ENCODE measurements around the gene QRICH1. TPM values are rescaled to one million over a fixed set of nuclear protein-coding genes. Genes with fewer than 3 reads are reported as not detected.

QRICH1 gene
- total RNA-seq, 4 donors from 2014 or later: 66.2 to 171 (median 81.8) TPM

GRCh38 chr3:48984663-48985062 lies 109.2 kb downstream of the QRICH1 start:
- no peak for TF ChIP-seq POLR2A (IDR thresholded peaks at IDR 0.05)
- TF ChIP-seq EP300 (IDR thresholded peaks at IDR 0.05): no peak
- no peak for TF ChIP-seq CTCF (IDR thresholded peaks at IDR 0.05)
- TF ChIP-seq POLR2AphosphoS5 (IDR thresholded peaks at IDR 0.05): no peak
- no peak for ATAC-seq
- H3K4me1 ChIP-seq: peaks cover 3 to 21% (median 6%) of the 10 kb centered on the region in 3 donors
- H3K27ac ChIP-seq: no peak overlapping the region
- H3K9me3 ChIP-seq: no peaks in the 10 kb centered on the region
- H3K27me3 ChIP-seq: no peaks in the 10 kb centered on the region
- peaks cover 0 to 75% of the 10 kb centered on the region in 2 donors for H3K36me3 ChIP-seq
- H3K4me3 ChIP-seq: no peak overlapping the region

- WGBS, 2 donors (ENCODE audit: low coverage in 1 of 2): 100% methylated on average over 1 to 2 of the region's 4 CpGs
Observed at GRCh38 chr3:48983096-48983495, 110.8 kb downstream of the QRICH1 start.

GRCh38 chr3:48982686-48983085 lies 111.2 kb downstream of the QRICH1 start:
- Histone ChIP-seq H3K4me3 (no peak overlapping the region), H3K27ac (no peak overlapping the region), H3K4me1 (peaks cover 0 to 2% (median 0%) of the 10 kb centered on the region in 3 donors), H3K36me3 (peaks cover 0 to 95% of the 10 kb centered on the region in 2 donors), H3K27me3 (no peaks in the 10 kb centered on the region), H3K9me3 (no peaks in the 10 kb centered on the region)
- WGBS, 2 donors (ENCODE audit: low coverage in 1 of 2): 53% methylated on average over 2 to 3 of the region's 5 CpGs
- no peak for ATAC-seq
- TF ChIP-seq EP300 (IDR thresholded peaks at IDR 0.05) (no peak), CTCF (IDR thresholded peaks at IDR 0.05) (no peak), POLR2A (IDR thresholded peaks at IDR 0.05) (no peak), POLR2AphosphoS5 (IDR thresholded peaks at IDR 0.05) (no peak)

More at GRCh38 chr3:48983096-48983495, 110.8 kb downstream of the QRICH1 start:
- Histone ChIP-seq H3K27me3 (no peaks in the 10 kb centered on the region), H3K36me3 (peaks cover 0 to 91% of the 10 kb centered on the region in 2 donors), H3K4me1 (peaks cover 0 to 6% (median 0%) of the 10 kb centered on the region in 3 donors), H3K4me3 (no peak overlapping the region), H3K27ac (no peak overlapping the region), H3K9me3 (no peaks in the 10 kb centered on the region)
- no peak for ATAC-seq
- no peak for TF ChIP-seq POLR2AphosphoS5 (IDR thresholded peaks at IDR 0.05)
- TF ChIP-seq CTCF (IDR thresholded peaks at IDR 0.05): no peak
- TF ChIP-seq EP300 (IDR thresholded peaks at IDR 0.05): no peak
- no peak for TF ChIP-seq POLR2A (IDR thresholded peaks at IDR 0.05)

GRCh38 chr3:48982016-48982415 lies 111.9 kb downstream of the QRICH1 start:
- no peaks in the 10 kb centered on the region for H3K27me3 ChIP-seq
- no peaks in the 10 kb centered on the region for H3K9me3 ChIP-seq
- ATAC-seq: no peak
- H3K36me3 ChIP-seq: peaks cover 0 to 100% of the 10 kb centered on the region in 2 donors
- no peaks in the 10 kb centered on the region for H3K4me1 ChIP-seq
- no peak overlapping the region for H3K27ac ChIP-seq
- H3K4me3 ChIP-seq: no peak overlapping the region
- no peak for TF ChIP-seq EP300 (IDR thresholded peaks at IDR 0.05)
- TF ChIP-seq POLR2AphosphoS5 (IDR thresholded peaks at IDR 0.05): no peak
- no peak for TF ChIP-seq CTCF (IDR thresholded peaks at IDR 0.05)
- no peak for TF ChIP-seq POLR2A (IDR thresholded peaks at IDR 0.05)

- Histone ChIP-seq H3K4me1 (no peaks in the 10 kb centered on the region), H3K9me3 (no peaks in the 10 kb centered on the region), H3K36me3 (peaks cover 0 to 100% of the 10 kb centered on the region in 2 donors), H3K4me3 (no peak overlapping the region), H3K27me3 (no peaks in the 10 kb centered on the region), H3K27ac (no peak overlapping the region)
- TF ChIP-seq EP300 (IDR thresholded peaks at IDR 0.05): no peak
- no peak for TF ChIP-seq POLR2AphosphoS5 (IDR thresholded peaks at IDR 0.05)
- TF ChIP-seq POLR2A (IDR thresholded peaks at IDR 0.05): no peak
- no peak for TF ChIP-seq CTCF (IDR thresholded peaks at IDR 0.05)
- ATAC-seq: no peak
- WGBS, 2 donors (ENCODE audit: low coverage in 1 of 2): 81 to 86% methylated on average over 2 to 4 of the region's 4 CpGs
Observed at GRCh38 chr3:48980295-48980694, 113.6 kb downstream of the QRICH1 start.

Data from gastroesophageal sphincter (tissue), 4 donors.